Spleen (tissue), 11 donors: ENCODE results near the gene RANBP1. TPM values are rescaled to one million over a fixed set of nuclear protein-coding genes. Genes with fewer than 3 reads are reported as not detected.

Source experiments
- DNase-seq: peaks from one replicate; pipeline ENCODE4 v3.0.0-alpha.2; 2020
- H3K27ac ChIP-seq, 8 donors: fragments of 200-600 bp; sonication (generic) in 7 of 8; 1 replicate in 4 of 8; 2 replicates in 4 of 8; pipeline versions ENCODE4 v1.5.0 to v1.8.0; 2016 to 2021; ENCODE audit warnings: inconsistent platforms in 4 of 8, mild to moderate bottlenecking in 4 of 8, moderate library complexity in 1 of 8
- H3K27me3 ChIP-seq, 7 donors: fragments of 200-600 bp; sonication (generic) in 6 of 7; replicated peaks in 1 of 7; 1 replicate in 4 of 7; 2 replicates in 3 of 7; pipeline versions ENCODE4 v1.5.0 to v1.8.0; 2016 to 2021; ENCODE audit warnings: inconsistent platforms in 3 of 7, mild to moderate bottlenecking in 1 of 7
- H3K36me3 ChIP-seq, 6 donors: fragments of 200-600 bp; sonication (generic) in 5 of 6; 1 replicate in 4 of 6; 2 replicates in 2 of 6; pipeline versions ENCODE4 v1.5.0 to v1.8.0; 2016 to 2021; ENCODE audit warnings: inconsistent platforms in 2 of 6
- H3K4me1 ChIP-seq, 6 donors: fragments of 200-600 bp; sonication (generic) in 5 of 6; 1 replicate in 3 of 6; 2 replicates in 3 of 6; pipeline versions ENCODE4 v1.5.0 to v1.8.0; 2016 to 2021; ENCODE audit warnings: inconsistent platforms in 3 of 6
- H3K4me3 ChIP-seq, 8 donors: fragments of 200-600 bp; sonication (generic) in 7 of 8; 1 replicate in 4 of 8; 2 replicates in 4 of 8; pipeline versions ENCODE4 v1.5.0 to v1.8.0; 2016 to 2021; ENCODE audit warnings: inconsistent platforms in 4 of 8, mild to moderate bottlenecking in 4 of 8, moderate library complexity in 2 of 8
- H3K9me3 ChIP-seq, 8 donors: fragments of 200-600 bp; sonication (generic) in 7 of 8; 1 replicate in 4 of 8; 2 replicates in 4 of 8; pipeline versions ENCODE4 v1.5.0 to v1.8.0; 2016 to 2021; ENCODE audit warnings: inconsistent platforms in 4 of 8
- POLR2A ChIP-seq, 3 donors: fragments of 450-650 bp; IDR thresholded peaks; one replicate each; pipeline ENCODE4 v1.5.1; 2017; ENCODE audit warnings: antibody characterized with exemption in 3 of 3, mild to moderate bottlenecking in 1 of 3
- POLR2AphosphoS5 ChIP-seq, 3 donors: sonication (generic); formaldehyde crosslinking; IDR thresholded peaks; one replicate each; pipeline ENCODE4 v1.5.1; 2017; ENCODE audit warnings: antibody characterized with exemption in 3 of 3
- WGBS, 5 donors: extraction: QIAGEN DNeasy Blood & Tissue Kit in 3 of 5; methylation state at CpG; one replicate each; pipeline versions ENCODE4 v1.1.5 to v1.1.7; 2013 to 2018; 5-methylcytosine and 5-hydroxymethylcytosine counted together
- intact Hi-C: fragments of 100-400 bp; cut with DNase I; formaldehyde crosslinking; loops from one replicate; pipeline ENCODE4 v1.15.0; 2023; ENCODE audit warnings: low total_unique reads
- polyA plus RNA-seq, 3 donors: library from polyadenylated mRNA; stranded (reverse); fragments of 200-250 nt; gene quantifications; one replicate each; pipeline ENCODE4 v1.2.1, GENCODE V29; 2013
- total RNA-seq, 7 donors: library from RNA; depleted of rRNA in 3 of 7; stranded (reverse); fragments of >200 nt in 3 of 7; fragmentation: NEBNext Ultra II Directional in 4 of 7; extraction: Animal tissue kit (Norgen Biotek cat#: 25700) in 4 of 7; gene quantifications; one replicate each; pipeline versions ENCODE4 v1.1.0 to v1.2.1, GENCODE V29; 2016 to 2021
- TF ChIP-seq, protein P1 (sequence below), 11 experiments: fragments of 200-600 bp in 7 of 11; fragments of 450-650 bp in 4 of 11; sonication (generic) in 4 of 11; IDR thresholded peaks in 8 of 11; conservative IDR thresholded peaks in 3 of 11; 1 replicate in 7 of 11; 2 replicates in 4 of 11; pipeline versions ENCODE4 v1.4.0 to v1.8.0; 2016 to 2021; ENCODE audit warnings: antibody characterized with exemption in 11 of 11, inconsistent platforms in 4 of 11, mild to moderate bottlenecking in 1 of 11
- donor health status: healthy with polysubstance abuse.
- donor health status: DM: no; HTN: no; CAD: no; lungs with moderate emphysema.
- donor health status: DM: no; HTN: no; CAD: no.
- donor health status: Bipolar disorder and iron deficiency.
- donor health status: healthy.
- donor health status: DM: no; HTN: no; CAD: no.
- donor health status: DM: yes; HTN: yes; CAD: no.

Gene RANBP1
- total and polyA plus RNA-seq, 10 donors: 52.6 to 111 (median 94.6) TPM

DNA sequence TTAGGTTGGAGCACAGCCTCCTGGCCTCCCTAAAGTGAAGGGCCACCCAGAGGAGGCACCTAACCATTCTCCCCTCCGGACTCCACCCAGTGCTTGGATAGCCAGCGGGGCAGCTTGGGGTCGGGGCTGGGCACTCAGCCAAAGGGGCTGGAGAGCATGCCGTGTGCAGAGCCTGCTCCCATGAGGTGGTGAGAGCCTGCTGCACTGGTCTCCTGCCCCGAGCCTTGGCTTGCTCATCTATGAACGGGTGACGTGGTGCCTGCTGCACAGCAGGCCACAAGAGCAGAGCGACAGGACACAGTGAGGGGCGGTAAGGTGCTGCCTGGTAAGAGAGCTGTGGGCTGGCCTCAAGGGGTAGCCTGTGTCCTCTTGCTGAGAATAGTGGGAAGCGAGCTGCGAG lies 49.0 kb downstream of the RANBP1 start:
- Histone ChIP-seq H3K4me3 (no peak overlapping the region), H3K27me3 (peaks cover 0 to 4% (median 0%) of the 10 kb centered on the region in 7 donors), H3K9me3 (no peaks in the 10 kb centered on the region), H3K27ac (no peak overlapping the region), H3K36me3 (no peaks in the 10 kb centered on the region), H3K4me1 (no peaks in the 10 kb centered on the region)
- DNase-seq: no peak
- 62 to 88% (median 78%) methylated on average over 6 to 11 of the region's 11 CpGs for WGBS, 5 donors
- intact Hi-C loops: no loop called here
- TF ChIP-seq POLR2AphosphoS5 (IDR thresholded peaks at IDR 0.05) (no peak), POLR2A (IDR thresholded peaks at IDR 0.05) (no peak)
- TF ChIP-seq, protein P1, sequence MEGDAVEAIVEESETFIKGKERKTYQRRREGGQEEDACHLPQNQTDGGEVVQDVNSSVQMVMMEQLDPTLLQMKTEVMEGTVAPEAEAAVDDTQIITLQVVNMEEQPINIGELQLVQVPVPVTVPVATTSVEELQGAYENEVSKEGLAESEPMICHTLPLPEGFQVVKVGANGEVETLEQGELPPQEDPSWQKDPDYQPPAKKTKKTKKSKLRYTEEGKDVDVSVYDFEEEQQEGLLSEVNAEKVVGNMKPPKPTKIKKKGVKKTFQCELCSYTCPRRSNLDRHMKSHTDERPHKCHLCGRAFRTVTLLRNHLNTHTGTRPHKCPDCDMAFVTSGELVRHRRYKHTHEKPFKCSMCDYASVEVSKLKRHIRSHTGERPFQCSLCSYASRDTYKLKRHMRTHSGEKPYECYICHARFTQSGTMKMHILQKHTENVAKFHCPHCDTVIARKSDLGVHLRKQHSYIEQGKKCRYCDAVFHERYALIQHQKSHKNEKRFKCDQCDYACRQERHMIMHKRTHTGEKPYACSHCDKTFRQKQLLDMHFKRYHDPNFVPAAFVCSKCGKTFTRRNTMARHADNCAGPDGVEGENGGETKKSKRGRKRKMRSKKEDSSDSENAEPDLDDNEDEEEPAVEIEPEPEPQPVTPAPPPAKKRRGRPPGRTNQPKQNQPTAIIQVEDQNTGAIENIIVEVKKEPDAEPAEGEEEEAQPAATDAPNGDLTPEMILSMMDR (IDR thresholded peaks at IDR 0.05 in 8 of 11, conservative IDR thresholded peaks at IDR 0.05 in 3 of 11): no peak

DNA sequence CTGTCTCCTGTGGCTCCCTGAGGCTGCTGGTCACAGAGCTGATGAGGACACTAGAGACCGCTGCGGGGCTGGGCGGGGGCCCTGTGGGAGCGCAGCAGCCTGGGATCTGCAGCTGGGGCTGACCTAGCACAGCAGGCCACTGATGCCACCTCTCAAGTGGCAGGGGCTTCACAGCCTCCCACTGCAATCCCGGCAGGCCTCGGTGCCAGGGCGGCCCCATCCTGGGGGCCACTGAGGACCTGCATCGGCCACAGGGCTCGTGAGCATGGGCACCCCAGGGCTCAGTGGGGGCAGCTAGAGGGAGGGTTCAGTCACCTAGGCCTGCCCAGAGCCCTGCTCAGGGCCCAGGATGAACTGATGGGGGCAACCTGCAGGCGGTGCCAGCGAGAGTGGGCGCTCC lies 49.5 kb downstream of the RANBP1 start:
- Histone ChIP-seq H3K27ac (no peak overlapping the region), H3K4me1 (no peaks in the 10 kb centered on the region), H3K27me3 (no peaks in the 10 kb centered on the region), H3K36me3 (no peaks in the 10 kb centered on the region), H3K9me3 (no peaks in the 10 kb centered on the region), H3K4me3 (no peak overlapping the region)
- no peak for DNase-seq
- intact Hi-C loops: no loop called here
- WGBS, 5 donors: 84 to 95% (median 93%) methylated on average over 3 to 12 of the region's 12 CpGs
- TF ChIP-seq, protein P1 (IDR thresholded peaks at IDR 0.05 in 8 of 11, conservative IDR thresholded peaks at IDR 0.05 in 3 of 11): no peak
- no peak for TF ChIP-seq POLR2AphosphoS5 (IDR thresholded peaks at IDR 0.05)
- TF ChIP-seq POLR2A (IDR thresholded peaks at IDR 0.05): no peak

DNA sequence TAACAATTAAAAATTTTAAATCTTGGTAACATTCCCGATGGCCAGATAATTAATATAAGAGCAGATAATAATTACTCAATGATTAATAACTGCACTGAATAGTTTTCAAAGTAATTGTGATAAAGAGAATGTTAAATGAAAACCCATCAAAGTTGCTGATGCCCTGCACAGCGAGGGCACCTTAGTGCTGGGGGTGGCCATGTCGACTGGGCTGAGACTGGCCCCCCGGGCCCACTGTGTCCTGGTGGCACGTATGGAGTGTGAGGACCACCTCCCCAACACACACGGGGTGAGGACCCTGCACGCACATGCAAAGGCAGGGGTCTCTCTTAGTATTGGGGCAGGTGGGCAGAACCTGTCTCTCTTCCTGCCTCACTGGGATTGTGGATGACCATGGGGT lies 50.0 kb downstream of the RANBP1 start:
- Histone ChIP-seq H3K4me1 (no peaks in the 10 kb centered on the region), H3K36me3 (no peaks in the 10 kb centered on the region), H3K9me3 (no peaks in the 10 kb centered on the region), H3K4me3 (no peak overlapping the region), H3K27ac (no peak overlapping the region), H3K27me3 (no peaks in the 10 kb centered on the region)
- DNase-seq: no peak
- intact Hi-C loops: no loop called here
- WGBS, 5 donors: 83 to 87% (median 84%) methylated on average over 7 of the region's 7 CpGs
- TF ChIP-seq POLR2AphosphoS5 (IDR thresholded peaks at IDR 0.05) (no peak), POLR2A (IDR thresholded peaks at IDR 0.05) (no peak)
- TF ChIP-seq, protein P1 (IDR thresholded peaks at IDR 0.05 in 8 of 11, conservative IDR thresholded peaks at IDR 0.05 in 3 of 11): no peak

DNA sequence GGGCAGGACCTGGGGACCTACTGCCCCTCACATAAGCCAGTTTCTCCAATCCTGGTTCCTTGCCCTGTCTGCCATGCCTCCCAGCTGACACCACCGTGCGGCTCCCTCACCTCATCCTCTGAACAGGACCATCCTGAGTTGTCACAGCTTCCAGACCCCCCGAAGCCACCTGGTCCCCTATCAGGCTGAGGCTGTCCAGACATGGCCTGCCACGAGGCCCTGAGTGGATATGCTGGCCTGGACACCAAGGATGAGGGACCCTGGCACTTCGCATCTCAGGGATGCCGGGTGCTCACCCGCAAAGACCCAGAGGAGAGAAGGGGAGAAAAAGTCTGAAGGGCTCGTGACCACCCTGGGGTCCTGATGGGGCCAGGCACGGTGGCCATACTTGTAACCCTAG lies 50.8 kb downstream of the RANBP1 start:
- TF ChIP-seq, protein P1 (IDR thresholded peaks at IDR 0.05 in 8 of 11, conservative IDR thresholded peaks at IDR 0.05 in 3 of 11): no peak
- no peak for TF ChIP-seq POLR2AphosphoS5 (IDR thresholded peaks at IDR 0.05)

More for the DNA sequence above, 50.8 kb downstream of the RANBP1 start:
- no peak for DNase-seq
- no peaks in the 10 kb centered on the region for H3K27me3 ChIP-seq
- no peaks in the 10 kb centered on the region for H3K4me1 ChIP-seq
- no peak overlapping the region for H3K27ac ChIP-seq
- WGBS, 5 donors: 87 to 91% (median 89%) methylated on average over 8 to 9 of the region's 9 CpGs
- H3K9me3 ChIP-seq: no peaks in the 10 kb centered on the region
- H3K36me3 ChIP-seq: no peaks in the 10 kb centered on the region
- H3K4me3 ChIP-seq: no peak overlapping the region
- intact Hi-C loops: no loop called here
